Measurements from ENCODE around the gene GHDC. TPM values are rescaled to one million over a fixed set of nuclear protein-coding genes. Genes with fewer than 3 reads are reported as not detected.

The GHDC gene
- total and polyA plus RNA-seq, 2 of the 8 experiments (the other 6 are each of a cell fraction or from before 2014, with no cell fraction given) = 7.4 to 8.1 TPM

DNA sequence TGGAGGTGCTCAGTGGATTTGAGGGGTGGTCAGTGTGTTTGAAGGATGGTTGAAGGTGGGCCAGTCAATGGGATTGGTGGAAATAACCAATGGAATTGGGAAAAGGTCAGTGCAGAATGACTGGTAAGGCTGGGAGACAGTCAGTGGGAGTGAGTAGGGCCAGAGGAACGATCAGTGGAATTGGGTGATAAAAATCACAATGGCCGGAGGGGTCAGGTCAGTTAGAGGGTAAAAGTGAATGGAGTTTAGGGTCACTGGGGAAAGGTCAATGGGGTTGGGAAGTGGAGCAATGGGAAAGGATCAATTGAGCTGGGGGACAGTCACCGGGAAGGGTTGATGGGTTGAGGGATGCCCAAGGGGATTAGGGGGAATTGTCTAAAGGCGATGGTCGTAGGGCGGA is 28.5 kb downstream of the GHDC start:
- no peaks in the 10 kb centered on the region for H3K79me1 ChIP-seq (ENCODE audit: low read depth, low read length)
- no peak overlapping the region for H2BK12ac ChIP-seq (ENCODE audit: low read depth, low read length)
- H3K4me2 ChIP-seq (ENCODE audit: insufficient read depth in 1 of 2, low read depth in 2 of 2, low read length in 2 of 2) = no peak overlapping the region
- no peaks in the 10 kb centered on the region for H4K20me1 ChIP-seq (replicated peaks in 1 of 2; ENCODE audit: control insufficient read depth in 1 of 2, insufficient read depth in 2 of 2, low read length in 2 of 2)
- no peak overlapping the region for H3K9ac ChIP-seq (replicated peaks in 1 of 4; ENCODE audit: extremely low read depth in 1 of 4, low read depth in 3 of 4, low read length in 3 of 4)
- no peak overlapping the region for H3K4ac ChIP-seq (replicated peaks; ENCODE audit: insufficient read length, low read depth, low read length)
- H2BK5ac ChIP-seq (ENCODE audit: low read depth, low read length) = no peak overlapping the region
- CTCF ChIA-PET (ENCODE audit: partially characterized antibody) = interaction anchor here (1.4 kb wide), 1 partner anchor 206 kb away, joined by 3 read pairs; no protein-coding TSS in a partner anchor
- no peak overlapping the region for H4K5ac ChIP-seq (ENCODE audit: insufficient read length, low read depth, low read length)
- H2BK20ac ChIP-seq (ENCODE audit: low read length) = no peak overlapping the region
- no peak overlapping the region for H3K56ac ChIP-seq (replicated peaks; ENCODE audit: insufficient read length, low read depth, low read length)
- 92% methylated on average over 6 of the region's 6 CpGs; no CpG with 5 or more reads in 1 of the 2 experiments for WGBS, 2 experiments (ENCODE audit: extremely low coverage in 1 of 2, insufficient coverage in 1 of 2, insufficient read length in 1 of 2, insufficient replicate concordance in 2 of 2, low coverage in 1 of 2, low lambda C conversion rate in 2 of 2, missing lambda C conversion rate in 1 of 2)
- H2BK15ac ChIP-seq (ENCODE audit: low read length) = no peak overlapping the region
- no peaks in the 10 kb centered on the region for H3K79me2 ChIP-seq (ENCODE audit: control insufficient read depth in 1 of 2, insufficient read depth in 2 of 2, low read length in 2 of 2)
- FAIRE-seq = no peak
- no peak overlapping the region for H3K18ac ChIP-seq (ENCODE audit: extremely low read depth, low read length)
- no peak overlapping the region for H3K14ac ChIP-seq (ENCODE audit: insufficient read length)
- no peaks in the 10 kb centered on the region for H3K9me3 ChIP-seq (ENCODE audit: insufficient read depth in 2 of 2, low read depth in 1 of 2, low read length in 1 of 2)
- no peaks in the 10 kb centered on the region for H3K27me3 ChIP-seq (replicated peaks in 1 of 4; ENCODE audit: control insufficient read depth in 3 of 4, extremely low read depth in 1 of 4, insufficient read depth in 3 of 4, low read length in 3 of 4)
- H3K4me3 ChIP-seq (ENCODE audit: extremely low read depth in 1 of 4, insufficient read depth in 2 of 4, low read depth in 3 of 4, low read length in 4 of 4) = no peak overlapping the region
- H2AFZ ChIP-seq (ENCODE audit: low read length) = no peak overlapping the region
- H4K8ac ChIP-seq (ENCODE audit: extremely low read depth, insufficient read depth, low read length) = no peak overlapping the region
- no peak overlapping the region for H2AK5ac ChIP-seq (ENCODE audit: low read depth, low read length)
- H3K27ac ChIP-seq (ENCODE audit: low read depth, low read length) = no peak overlapping the region
- TF ChIP-seq POU5F1 (IDR thresholded peaks at IDR 0.05; ENCODE audit: low read depth, low read length) = no peak
- no peak for TF ChIP-seq SAP30 (IDR thresholded peaks at IDR 0.05; ENCODE audit: insufficient read depth, insufficient replicate concordance, low read length)
- no peak for TF ChIP-seq SIRT6 (IDR thresholded peaks at IDR 0.05; ENCODE audit: low read length)
- TF ChIP-seq RBBP5 (IDR thresholded peaks at IDR 0.05; ENCODE audit: borderline replicate concordance, low read depth, low read length) = no peak
- no peak overlapping the region for H3K23ac ChIP-seq (ENCODE audit: insufficient read length)
- no peaks in the 10 kb centered on the region for H3K36me3 ChIP-seq (ENCODE audit: control insufficient read depth in 2 of 4, insufficient read depth in 4 of 4, low read length in 3 of 4)
- no peak for DNase-seq (ENCODE audit: low read depth in 1 of 2, low spot score in 2 of 2)
- H4K91ac ChIP-seq (replicated peaks; ENCODE audit: insufficient read length, low read length) = no peak overlapping the region
- no peak overlapping the region for H2BK120ac ChIP-seq (replicated peaks; ENCODE audit: low read depth, low read length)
- POLR2A ChIA-PET (ENCODE audit: partially characterized antibody) = no interaction called here
- H3K23me2 ChIP-seq (ENCODE audit: low read depth, low read length) = no peaks in the 10 kb centered on the region
- H3K4me1 ChIP-seq (replicated peaks in 1 of 4; ENCODE audit: control insufficient read depth in 3 of 4, insufficient read depth in 4 of 4, low read length in 3 of 4) = no peaks in the 10 kb centered on the region; a peak in 2 of 7 replicates
